Lung (tissue), 12 donors: ENCODE data around the gene GRIK1. TPM values are rescaled to one million over a fixed set of nuclear protein-coding genes. Genes with fewer than 3 reads are reported as not detected.

Experiments used
- ATAC-seq: fragments of 200-7000 bp; cut with Tn5 transposase; one replicate; pipeline ENCODE4 v1.9.1; 2020; ENCODE audit warnings: moderate number of reproducible peaks; ENCODE audit not compliant: insufficient read depth, low FRiP score
- DNase-seq, 3 donors: peaks; one replicate each; pipeline ENCODE4 v3.0.0-alpha.2; 2013 to 2017
- H3K27ac ChIP-seq, 2 donors: one replicate each; pipeline ENCODE4 v1.5.1; 2013; ENCODE audit warnings: mild to moderate bottlenecking in 2 of 2, moderate library complexity in 2 of 2, control low read depth in 1 of 2, inconsistent platforms in 1 of 2, low read depth in 1 of 2, low read length in 1 of 2
- H3K27me3 ChIP-seq, 3 donors: one replicate each; pipeline ENCODE4 v1.5.1; 2013; ENCODE audit warnings: low read length in 2 of 3; ENCODE audit not compliant: control insufficient read depth in 3 of 3, insufficient read depth in 3 of 3
- H3K36me3 ChIP-seq, 4 donors: one replicate each; pipeline ENCODE4 v1.5.1; 2013; ENCODE audit warnings: low read length in 4 of 4, mild to moderate bottlenecking in 1 of 4, moderate library complexity in 1 of 4; ENCODE audit not compliant: control insufficient read depth in 4 of 4, insufficient read depth in 4 of 4
- H3K4me1 ChIP-seq, 5 donors: one replicate each; pipeline ENCODE4 v1.5.1; 2013; ENCODE audit warnings: low read length in 5 of 5, mild to moderate bottlenecking in 2 of 5, moderate library complexity in 1 of 5; ENCODE audit not compliant: control insufficient read depth in 5 of 5, insufficient read depth in 5 of 5
- H3K4me3 ChIP-seq: one replicate; pipeline ENCODE4 v1.5.1; 2013; ENCODE audit warnings: mild to moderate bottlenecking, control low read depth, moderate library complexity
- H3K9ac ChIP-seq, 2 donors: one replicate each; pipeline ENCODE4 v1.5.1; 2013; ENCODE audit warnings: low read length in 2 of 2, control low read depth in 1 of 2; ENCODE audit not compliant: insufficient read depth in 1 of 2
- H3K9me3 ChIP-seq, 4 donors: one replicate each; pipeline ENCODE4 v1.5.1; 2013; ENCODE audit warnings: low read length in 3 of 4, mild to moderate bottlenecking in 1 of 4, moderate library complexity in 1 of 4; ENCODE audit not compliant: control insufficient read depth in 4 of 4, insufficient read depth in 3 of 4
- CTCF ChIP-seq: IDR thresholded peaks from 2 replicates; pipeline ENCODE4 v1.5.1; 2012; ENCODE audit warnings: mild to moderate bottlenecking; ENCODE audit errors: control extremely low read depth, extremely low read depth
- WGBS, 2 donors: extraction: QIAGEN DNeasy Blood & Tissue Kit; methylation state at CpG; one replicate each; pipeline ENCODE4 v1.1.7; 2013; 5-methylcytosine and 5-hydroxymethylcytosine counted together
- polyA plus RNA-seq, 2 donors: library from polyadenylated mRNA; stranded (reverse); fragments of 200-250 nt; gene quantifications; one replicate each; pipeline ENCODE4 v1.2.1, GENCODE V29; 2013
- total RNA-seq, 2 donors: library from RNA; depleted of rRNA in 1 of 2; stranded (reverse); fragments of >200 nt in 1 of 2; gene quantifications; one replicate each; pipeline ENCODE4 v1.2.1, GENCODE V29; 2014 to 2021
- donor health status: control.
- donor health status: control.
- donor health status: Bipolar disorder and iron deficiency.
- donor health status: healthy.
- donor health status: DM: yes; HTN: yes; CAD: no.

Gene GRIK1
- total and polyA plus RNA-seq, 4 donors: 0.26 TPM; not detected in 3

- no peaks in the 10 kb centered on the region for H3K36me3 ChIP-seq
- H3K4me3 ChIP-seq: no peak overlapping the region
- H3K4me1 ChIP-seq: no peaks in the 10 kb centered on the region
- H3K27me3 ChIP-seq: no peaks in the 10 kb centered on the region
- TF ChIP-seq CTCF: no peak
- WGBS, 2 donors: 67 to 83% methylated on average over 3 of the region's 3 CpGs
- no peak overlapping the region for H3K9ac ChIP-seq
- H3K9me3 ChIP-seq: peaks cover 0 to 3% (median 0%) of the 10 kb centered on the region in 4 donors
- ATAC-seq (no peak), DNase-seq (no peak)
- H3K27ac ChIP-seq: no peak overlapping the region
These were observed 126.8 kb downstream of the GRIK1 start for GRCh38 chr21:29812947-29813346.

GRCh38 chr21:29810871-29811270 lies 128.9 kb downstream of the GRIK1 start:
- no peaks in the 10 kb centered on the region for H3K36me3 ChIP-seq
- no peaks in the 10 kb centered on the region for H3K4me1 ChIP-seq
- WGBS, 2 donors: 50 to 72% methylated on average over 4 of the region's 4 CpGs
- DNase-seq: peak in 1 of 3 donors; percentile 6
- no peak for ATAC-seq
- H3K4me3 ChIP-seq: no peak overlapping the region
- no peak overlapping the region for H3K9ac ChIP-seq
- H3K27ac ChIP-seq: no peak overlapping the region
- no peak for TF ChIP-seq CTCF
- H3K27me3 ChIP-seq: no peaks in the 10 kb centered on the region
- peaks cover 0 to 3% (median 0%) of the 10 kb centered on the region in 4 donors for H3K9me3 ChIP-seq

GRCh38 chr21:29808153-29808552 lies 131.6 kb downstream of the GRIK1 start:
- Histone ChIP-seq H3K4me3 (no peak overlapping the region), H3K9ac (no peak overlapping the region), H3K9me3 (no peaks in the 10 kb centered on the region), H3K27me3 (no peaks in the 10 kb centered on the region), H3K4me1 (no peaks in the 10 kb centered on the region), H3K36me3 (no peaks in the 10 kb centered on the region), H3K27ac (no peak overlapping the region)
- DNase-seq (no peak), ATAC-seq (no peak)
- TF ChIP-seq CTCF: no peak
- 67 to 84% methylated on average over 2 of the region's 2 CpGs for WGBS, 2 donors

GRCh38 chr21:29805105-29805504 lies 134.7 kb downstream of the GRIK1 start:
- DNase-seq (no peak), ATAC-seq (no peak)
- H3K27ac ChIP-seq: no peak overlapping the region
- no peak overlapping the region for H3K4me3 ChIP-seq
- WGBS, 2 donors: 70 to 72% methylated on average over 1 of the region's 1 CpG
- peaks cover 0 to 3% (median 0%) of the 10 kb centered on the region in 5 donors for H3K4me1 ChIP-seq
- H3K9me3 ChIP-seq: no peaks in the 10 kb centered on the region
- H3K36me3 ChIP-seq: no peaks in the 10 kb centered on the region
- H3K9ac ChIP-seq: no peak overlapping the region
- H3K27me3 ChIP-seq: no peaks in the 10 kb centered on the region
- TF ChIP-seq CTCF: no peak
